Putamen (tissue), 1 donor: Measurements from ENCODE around the gene GIMD1.
"Not testable (repeated sequence)": the region's sequence is repeated elsewhere in the genome, so short reads cannot be mapped to it uniquely, and the experiment has no call there.

Source experiments
- DNase-seq: peaks from one replicate; pipeline ENCODE4 v3.0.0-alpha.2; 2016; ENCODE audit warnings: low spot score

The GIMD1 gene

DNA sequence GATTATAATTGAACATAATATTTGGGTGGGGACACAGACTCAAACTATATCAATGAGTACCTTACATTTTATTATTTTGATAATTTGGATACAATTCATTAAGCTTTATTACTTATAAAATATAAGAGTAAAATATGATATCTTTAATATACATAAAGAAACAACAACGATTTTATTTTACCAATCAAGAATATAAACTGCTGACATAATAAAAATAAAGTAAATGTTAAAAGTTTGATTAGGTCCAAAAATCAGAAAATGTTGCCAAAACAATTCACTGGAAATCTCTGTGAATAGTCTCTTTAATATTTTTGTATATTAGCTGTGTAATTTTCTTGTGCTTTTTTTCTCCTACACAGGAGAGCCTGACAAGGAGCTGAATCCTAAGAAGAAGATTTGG is 21.4 kb downstream of the GIMD1 start:
- no peak for DNase-seq

DNA sequence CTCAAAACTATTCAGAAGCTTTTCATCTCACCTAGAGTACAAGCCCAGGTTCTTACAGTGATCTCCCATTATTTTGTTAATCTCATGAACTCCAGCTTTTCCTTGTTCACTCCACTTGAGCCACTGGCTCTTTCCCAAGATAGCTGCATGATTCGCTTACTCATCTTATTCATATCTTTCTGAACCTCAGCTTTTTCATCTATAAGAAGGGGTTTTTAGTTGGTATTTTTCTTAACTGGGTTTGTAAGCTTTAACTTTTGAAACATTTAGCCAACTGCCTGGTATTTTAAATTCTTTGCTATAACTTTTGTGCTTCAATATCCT is 24.0 kb downstream of the GIMD1 start:
- DNase-seq, result no peak

DNA sequence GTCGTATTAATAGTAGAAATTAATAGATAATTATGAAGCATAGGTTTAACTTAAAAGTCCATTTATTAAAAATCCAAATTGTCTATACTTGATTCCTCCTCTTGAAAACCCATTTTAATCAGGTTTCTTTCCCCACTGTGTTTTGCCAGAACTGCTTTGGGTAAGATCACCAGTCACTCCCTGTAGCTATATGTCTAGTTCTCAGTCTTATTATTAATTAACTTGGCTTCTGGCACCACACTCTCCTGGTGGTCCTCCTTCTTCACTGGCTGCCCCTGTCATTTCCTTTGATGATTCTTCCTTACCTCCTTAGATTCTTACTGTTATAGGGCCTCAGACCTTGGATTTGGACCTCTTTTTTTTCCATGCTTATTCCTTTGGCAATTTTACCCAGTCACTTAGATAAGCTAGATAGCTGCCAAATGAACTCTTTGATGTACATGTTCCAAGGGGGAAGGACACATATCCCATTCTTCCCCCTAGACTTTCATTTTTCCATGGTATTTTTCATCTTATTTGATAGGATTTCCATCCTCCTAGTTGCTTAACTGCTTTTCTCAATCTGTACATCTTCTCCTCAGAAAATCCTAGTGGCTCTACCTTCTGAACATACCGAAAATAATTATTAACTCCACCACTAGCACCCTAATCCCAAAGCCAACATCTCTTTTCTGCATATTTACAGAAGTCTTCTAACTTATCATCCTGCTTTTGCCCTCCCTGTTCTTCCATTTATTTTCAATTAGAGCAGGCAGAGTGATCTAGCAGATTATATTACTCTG is 24.5 kb downstream of the GIMD1 start:
- DNase-seq, result no peak

DNA sequence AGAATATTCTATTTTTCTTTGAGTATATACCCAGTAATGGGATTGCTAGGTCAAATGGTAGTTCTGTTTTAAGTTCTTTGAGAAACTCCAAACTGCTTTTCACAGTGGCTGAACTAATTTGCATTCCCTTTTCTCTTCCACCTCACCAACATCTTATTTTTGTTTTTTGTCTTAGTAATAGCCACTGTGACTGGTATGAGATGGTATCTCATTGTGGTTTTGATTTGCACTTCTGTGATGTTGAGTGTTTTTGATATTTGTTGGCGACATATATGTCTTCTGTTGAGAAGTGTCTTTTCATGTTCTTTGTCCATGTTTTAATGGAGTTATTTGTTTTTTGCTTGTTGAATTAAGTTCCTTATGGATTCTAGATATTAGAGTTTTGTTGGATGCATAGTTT is 27.8 kb downstream of the GIMD1 start:
- DNase-seq, result no peak

DNA sequence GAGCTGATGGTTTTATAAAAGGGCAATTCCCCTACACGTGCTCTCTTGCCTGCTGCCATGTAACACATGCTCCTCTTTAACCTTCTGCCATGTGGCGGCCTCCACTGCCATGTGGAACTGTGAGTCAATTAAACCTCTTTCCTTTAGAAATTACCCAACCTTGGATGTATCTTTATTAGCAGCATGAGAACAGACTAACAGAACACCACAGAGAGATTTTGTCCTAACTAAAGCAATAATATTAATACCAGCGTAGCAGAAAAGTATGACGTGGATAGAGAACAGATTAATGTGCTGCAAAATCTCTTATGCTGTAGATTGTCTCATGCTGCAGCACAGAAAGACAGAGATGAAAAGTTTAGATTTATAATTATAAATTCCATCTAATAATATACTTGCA is 29.1 kb downstream of the GIMD1 start:
- no peak for DNase-seq

DNA sequence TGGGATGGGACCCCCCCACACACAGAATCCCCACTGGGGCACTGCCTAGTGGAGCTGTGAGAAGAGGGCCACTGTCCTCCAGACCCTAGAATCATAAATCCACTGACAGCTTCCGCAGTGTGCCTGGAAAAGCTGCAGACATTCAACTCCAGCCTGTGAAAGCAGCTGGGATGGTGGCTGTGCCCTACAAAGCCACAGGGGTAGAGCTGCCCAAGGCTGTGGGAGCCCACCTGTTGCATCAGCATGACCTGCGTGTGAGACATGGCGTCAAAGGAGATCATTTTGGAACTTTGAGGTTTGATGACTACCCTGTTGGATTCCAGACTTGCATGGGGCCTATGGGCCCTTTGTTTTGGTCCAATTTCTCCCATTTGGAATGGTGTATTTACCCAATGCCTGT is 29.9 kb downstream of the GIMD1 start:
- DNase-seq, result no peak

DNA sequence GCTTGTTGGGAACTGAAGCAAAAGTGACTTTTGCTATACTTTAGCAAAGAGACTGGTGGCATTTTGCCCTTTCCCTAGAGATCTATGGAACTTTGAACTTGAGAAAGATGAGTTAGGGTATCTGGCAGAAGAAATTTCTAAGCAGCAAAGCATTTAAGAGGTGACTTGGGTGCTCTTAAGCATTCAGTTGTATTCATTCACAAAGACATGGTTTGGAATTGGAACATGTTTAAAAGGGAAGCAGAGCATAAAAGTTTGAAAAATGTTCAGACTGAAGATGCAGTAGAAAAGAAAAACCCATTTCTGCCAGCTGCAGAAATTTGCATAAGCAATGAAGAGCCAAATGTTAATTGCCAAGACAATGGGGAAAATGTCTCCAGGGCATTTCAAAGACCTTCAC is 30.7 kb downstream of the GIMD1 start:
- DNase-seq, result no peak

DNA sequence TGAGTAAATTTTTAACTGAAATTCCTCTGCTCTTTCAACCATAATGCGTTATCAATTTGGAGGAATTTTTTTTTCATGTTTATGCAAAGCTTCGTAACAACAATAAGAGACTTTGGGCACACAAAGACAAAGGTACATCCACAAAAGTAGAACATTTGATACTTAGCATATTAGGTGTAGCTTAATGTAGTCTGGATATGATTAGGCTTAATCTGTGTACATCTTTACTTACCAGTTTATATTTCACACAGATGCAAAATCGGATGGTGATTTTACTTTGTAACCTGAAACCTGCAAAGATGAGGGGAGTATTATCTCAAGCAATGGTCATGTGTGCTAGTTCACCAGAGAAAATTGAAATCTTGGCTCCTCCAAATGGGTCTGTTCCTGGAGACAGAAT is 32.0 kb downstream of the GIMD1 start:
- no peak for DNase-seq

DNA sequence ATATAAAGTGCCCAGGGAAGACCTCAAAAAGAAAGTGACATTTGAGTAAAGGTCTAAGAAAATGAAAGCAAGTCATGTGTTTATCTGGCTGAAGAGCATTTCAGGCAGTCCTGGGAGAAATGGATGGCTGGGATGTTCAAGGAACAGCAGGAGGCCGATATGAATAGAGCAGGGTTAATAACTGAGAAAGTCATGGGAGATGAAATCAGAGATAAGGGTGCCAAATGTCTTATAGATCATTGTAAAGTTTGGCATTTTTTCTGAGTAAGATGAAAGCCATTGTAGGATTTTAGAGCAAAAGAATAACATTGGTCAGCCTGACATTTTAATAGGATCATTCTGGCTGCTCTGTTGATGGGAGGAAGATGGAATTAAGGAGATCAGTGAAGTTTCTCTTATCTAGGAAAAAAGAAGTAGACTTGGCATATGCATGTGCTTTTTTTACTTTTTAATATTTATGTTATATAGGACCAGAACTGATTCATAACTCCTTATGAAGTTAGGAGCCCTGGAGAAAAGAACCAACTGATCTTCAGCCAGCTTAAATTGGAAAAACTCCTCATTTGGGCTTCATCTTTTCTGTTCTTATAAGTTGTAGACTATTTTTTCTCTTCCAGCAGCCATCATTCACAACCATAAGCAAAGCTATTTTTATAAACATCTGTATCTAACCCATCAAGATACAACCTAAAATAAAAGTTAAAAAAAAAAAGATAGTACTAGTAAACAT is 33.7 kb downstream of the GIMD1 start:
- DNase-seq, result no peak

DNA sequence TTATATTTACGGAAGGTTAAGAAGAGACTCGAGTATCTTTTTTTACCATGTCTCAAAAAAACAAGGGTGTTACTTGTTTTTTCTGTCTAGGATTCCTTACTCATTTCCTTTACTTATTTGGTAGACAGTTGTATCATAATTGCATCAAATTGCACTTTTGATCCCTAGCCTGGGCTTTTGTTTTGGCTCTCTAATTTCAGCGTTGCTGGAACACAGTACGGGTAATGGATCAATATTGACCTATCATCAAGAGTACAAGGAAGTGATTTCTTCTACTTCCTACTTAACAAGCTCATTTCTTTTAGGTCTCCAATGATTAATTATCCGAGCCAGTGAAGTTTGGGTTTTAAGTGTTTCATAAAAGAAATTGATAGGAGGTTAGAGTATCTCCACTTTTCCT is 35.4 kb downstream of the GIMD1 start:
- DNase-seq, result no peak

DNA sequence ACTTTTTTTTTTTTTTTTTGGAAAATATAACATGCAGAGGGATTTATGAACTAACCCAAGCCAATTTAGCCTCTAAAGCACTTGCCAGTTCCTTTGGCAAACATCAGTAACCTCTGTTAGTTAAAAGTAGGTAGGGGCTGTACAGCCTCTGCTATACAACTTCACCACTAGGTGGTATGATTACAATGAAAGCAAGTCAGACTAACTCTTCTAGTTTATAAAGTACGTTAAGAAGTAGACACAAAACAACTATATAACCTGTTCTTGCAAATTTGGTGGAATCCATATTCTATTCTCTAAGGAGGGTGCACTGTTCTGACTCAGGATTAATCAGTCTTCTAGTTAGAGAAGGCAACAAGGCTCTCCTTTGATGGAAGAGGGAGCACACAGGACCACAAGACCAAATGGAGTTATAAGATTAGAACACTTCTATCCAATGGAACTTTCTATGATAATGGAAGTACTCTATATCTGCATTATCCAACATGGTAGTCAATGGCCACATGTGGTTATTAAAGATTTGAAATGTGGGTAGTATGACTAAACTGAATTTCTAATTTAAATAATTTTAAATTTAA is 39.4 kb downstream of the GIMD1 start:
- no peak for DNase-seq

DNA sequence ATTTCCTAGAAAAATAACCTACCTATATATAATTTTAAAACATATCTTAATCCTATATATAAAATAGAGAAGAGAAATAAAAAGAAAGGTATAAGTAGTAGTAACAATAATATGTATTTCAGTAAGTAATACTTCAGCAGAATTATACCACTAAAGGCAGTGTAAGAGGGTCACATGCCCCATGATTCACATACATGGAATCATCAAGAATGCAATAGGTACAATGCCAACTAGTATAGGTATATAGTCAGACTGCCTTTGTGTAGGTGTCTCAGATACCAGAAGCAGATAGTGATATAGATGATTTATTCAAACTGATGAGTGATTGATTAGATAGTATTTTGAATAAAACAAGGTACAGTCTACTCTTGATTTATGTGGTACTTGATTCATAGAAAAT is 42.8 kb downstream of the GIMD1 start:
- no peak for DNase-seq

DNA sequence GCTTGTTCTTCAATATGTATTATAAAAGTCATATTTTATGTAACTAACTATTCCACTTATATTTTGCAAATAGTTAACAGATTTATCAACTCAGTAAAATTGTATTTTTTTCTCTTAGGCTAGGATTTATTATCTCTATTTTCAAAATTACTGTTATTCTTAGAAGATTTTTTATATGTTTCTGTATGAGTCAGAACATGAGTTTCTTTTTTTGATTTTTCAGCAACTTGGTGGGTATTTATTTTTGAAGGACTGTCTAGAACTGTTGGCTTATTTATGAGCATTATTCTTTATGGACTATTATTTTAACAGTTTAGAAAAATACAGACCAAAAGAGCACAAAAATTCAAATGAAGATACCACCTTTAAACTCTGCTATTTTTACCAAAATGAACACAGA is 45.5 kb downstream of the GIMD1 start:
- no peak for DNase-seq

DNA sequence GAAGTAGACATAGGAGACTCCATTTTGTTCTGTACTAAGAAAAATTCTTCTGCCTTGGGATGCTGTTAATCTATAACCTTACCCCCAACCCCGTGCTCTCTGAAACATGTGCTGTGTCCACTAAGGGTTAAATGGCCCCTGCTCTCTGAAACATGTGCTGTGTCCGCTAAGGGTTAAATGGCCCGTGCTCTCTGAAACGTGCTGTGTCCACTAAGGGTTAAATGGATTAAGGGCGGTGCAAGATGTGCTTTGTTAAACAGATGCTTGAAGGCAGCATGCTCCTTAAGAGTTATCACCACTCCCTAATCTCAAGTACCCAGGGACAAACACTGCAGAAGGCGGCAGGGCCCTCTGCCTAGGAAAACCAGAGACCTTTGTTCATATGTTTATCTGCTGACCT is 46.8 kb downstream of the GIMD1 start:
- DNase-seq, result not testable (repeated sequence)

DNA sequence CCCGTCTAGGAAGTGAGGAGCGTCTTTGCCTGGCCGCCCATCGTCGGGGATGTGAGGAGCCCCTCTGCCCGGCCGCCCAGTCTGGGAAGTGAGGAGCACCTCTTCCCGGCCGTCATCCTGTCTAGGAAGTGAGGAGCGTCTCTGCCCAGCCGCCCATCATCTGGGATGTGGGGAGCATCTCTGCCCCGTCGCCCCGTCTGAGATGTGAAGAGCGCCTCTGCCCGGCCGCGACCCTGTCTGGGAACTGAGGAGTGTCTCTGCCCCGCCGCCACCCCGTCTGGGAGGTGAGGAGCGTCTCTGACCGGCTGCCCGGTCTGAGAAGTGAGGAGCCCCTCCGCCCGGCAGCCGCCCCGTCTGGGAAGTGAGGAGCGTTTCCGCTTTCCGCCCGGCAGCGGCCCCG is 47.4 kb downstream of the GIMD1 start:
- DNase-seq, result not testable (repeated sequence)

DNA sequence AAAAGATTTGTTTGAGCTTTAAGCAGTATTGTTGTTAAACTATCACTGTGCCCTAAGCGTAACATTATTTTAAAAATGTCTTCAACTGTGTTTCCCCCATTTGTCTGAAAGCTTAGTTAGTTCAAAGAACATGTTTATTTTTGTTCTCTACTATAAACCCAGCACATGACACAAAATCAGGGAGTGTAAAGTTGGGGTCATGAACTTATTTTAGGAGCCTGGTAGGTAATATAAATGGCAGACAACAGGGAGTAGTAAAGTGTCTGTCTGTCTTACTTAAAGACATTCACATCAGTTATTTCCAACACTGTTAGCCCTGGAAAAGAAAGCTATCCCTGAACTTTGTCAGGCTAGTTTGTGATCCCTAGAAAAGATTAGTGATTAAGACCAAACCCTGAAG is 48.3 kb downstream of the GIMD1 start:
- DNase-seq, result no peak

DNA sequence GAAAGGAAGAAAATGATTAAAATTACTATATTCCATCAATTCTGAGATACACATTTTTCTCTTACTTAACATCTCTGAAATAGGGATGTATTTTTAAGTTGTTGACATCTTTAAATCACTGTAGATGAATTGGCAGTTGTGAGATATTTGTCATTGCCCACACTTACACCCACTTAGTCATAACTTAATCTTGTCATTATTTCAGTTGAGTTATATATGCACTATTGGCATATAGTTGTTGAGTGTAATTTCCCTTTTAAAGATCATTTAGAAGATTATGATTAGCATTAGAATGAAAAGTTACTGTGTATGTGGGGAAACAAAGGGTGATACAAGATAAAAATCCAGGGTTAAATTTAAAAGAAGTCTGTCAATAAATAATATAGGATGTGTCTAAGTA is 50.1 kb downstream of the GIMD1 start:
- DNase-seq, result no peak

DNA sequence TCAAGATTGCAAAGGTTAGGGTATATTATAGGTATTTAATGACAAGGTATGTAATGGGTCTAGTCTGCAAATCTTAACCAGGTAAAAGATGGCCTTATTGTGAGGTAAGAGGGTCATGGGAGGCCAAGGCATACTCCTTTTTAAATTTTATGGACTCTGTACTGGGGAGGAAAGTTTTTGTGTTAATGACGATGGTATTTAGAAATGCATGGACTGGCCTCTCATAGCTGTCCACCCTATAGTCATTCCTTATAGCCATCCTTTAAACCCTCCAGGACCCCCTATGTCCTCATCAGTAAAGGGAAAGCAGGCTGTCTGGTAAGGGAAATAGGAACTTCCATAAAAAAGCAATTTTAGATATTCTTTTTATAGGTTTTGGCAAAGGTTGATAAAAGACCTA is 50.8 kb downstream of the GIMD1 start:
- DNase-seq, result no peak

DNA sequence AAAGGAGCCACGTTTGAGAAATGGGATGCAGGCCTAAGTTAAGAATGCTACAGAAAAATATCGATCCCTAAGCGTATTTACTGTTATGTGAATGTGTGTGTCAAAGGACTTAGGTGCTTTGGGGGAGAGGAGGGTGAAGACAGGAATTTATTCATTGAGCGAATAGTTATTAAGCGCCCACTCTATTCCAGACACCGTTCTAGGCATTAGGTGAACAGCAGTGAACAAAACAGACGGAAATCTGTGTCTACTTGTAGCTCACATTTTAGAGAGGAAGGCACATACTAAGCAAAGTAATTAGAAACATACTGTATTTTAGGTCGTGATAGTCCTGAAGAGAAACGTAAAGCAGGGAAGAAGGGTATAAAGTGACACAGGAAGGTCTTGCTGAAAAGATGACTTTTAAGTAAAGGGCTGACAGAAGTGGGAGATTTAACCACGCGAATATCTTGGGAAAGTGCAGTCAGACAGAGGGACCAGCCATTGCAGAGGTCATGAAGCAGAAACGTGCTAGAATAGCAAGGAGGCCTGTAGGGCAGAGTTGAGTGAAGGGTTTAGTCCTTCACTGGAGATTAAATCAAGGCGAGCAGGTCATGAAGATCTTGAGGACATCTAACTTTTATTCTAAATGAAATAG is 51.7 kb downstream of the GIMD1 start:
- DNase-seq, result no peak

DNA sequence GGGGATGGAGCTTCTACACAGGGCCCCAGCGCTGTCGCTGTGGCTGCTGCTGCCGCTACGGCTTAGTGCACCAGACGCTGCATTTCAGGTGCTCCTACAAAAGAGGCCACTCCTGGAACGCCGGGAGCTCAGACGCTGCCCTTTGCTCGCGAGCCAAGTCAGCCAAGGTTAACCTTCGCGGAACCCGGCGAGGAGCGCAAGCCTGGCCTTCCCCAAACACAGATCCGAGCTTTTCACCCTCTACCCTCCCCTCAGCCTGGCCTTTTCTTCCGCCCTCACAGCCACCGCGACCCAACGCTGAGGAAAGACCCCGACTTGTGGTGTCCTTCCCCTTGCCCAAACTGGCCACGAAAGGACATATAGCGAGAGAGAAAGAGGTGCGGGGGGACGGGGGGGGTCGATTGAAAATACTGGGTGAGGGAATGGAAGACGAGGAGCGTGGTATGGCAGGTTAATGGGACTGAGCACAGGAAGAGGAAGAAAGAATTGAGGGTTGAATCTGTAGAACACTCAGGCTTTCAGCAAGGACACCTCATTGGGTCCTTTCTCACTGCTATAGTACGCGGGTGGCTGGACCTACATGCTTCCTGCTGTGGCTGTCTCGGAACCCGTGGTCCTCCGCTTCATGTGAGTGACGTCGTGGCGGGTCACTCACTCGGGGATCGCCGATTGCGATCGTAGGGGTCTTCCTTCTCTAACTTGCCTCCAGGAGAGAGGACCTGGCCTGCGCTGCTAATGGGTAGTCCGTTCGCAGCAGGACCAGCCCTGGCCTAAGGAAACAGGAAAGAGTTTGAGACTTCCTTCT is 52.4 kb downstream of the GIMD1 start, which contains the start of the genes AIMP1 and TBCK:
AIMP1 (plus strand) TSS at position 583 of the 805 bp plus-strand sequence. CDS start 8,460 bp downstream, outside the sequence.
TBCK (minus strand) TSS at position 242 of the 805 bp plus-strand sequence. CDS start 7,249 bp downstream, outside the sequence.
- peak; percentile 92 for DNase-seq

DNA sequence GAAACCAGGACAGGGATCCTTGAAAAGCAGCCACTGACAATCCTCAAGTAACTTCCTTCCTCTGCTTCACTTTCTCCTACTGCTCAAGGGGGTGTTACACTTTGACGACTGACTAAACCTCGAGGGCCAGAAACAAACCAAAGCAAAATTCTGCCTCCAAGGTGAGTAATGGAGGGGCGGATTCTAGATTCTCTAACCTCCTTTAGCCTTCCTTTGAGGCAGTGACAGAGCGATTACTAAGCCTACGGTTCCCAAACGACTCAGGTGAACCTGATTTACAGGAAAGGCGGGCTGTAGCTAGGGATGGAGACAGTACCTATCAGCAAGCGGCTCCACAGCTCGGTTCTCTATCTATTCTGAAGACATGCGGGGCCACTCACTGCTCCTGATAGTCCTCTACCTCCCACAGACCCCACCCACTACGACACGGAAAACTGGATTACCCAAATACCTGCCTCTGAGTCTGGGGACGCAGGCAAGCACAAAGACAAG is 53.1 kb downstream of the GIMD1 start:
- no peak for DNase-seq

DNA sequence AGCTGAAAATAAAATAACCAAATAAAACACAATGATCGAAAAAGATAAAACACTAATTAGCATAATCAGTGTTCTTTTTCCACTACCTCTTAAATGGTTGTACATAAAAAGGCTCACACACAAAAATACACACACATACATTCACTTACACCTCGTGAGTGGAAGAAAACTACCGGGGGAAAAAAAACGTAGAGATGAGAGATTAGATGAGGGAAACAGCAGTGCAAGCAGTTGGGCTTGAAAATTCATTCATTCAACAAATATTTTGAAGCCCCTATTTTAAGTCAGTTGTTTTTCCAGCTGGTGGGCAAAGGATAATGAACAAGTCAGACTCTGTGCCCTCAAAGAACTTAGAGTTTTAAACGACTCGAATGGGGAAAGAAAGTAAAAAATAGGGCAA is 53.6 kb downstream of the GIMD1 start:
- DNase-seq, result no peak
